ENCODE results near the gene SMTN. TPM values are rescaled to one million over a fixed set of nuclear protein-coding genes. Genes with fewer than 3 reads are reported as not detected.
A peak's percentile ranks its signal among the peaks of the same experiment; 100 is the strongest.
"Not testable (repeated sequence)": the region's sequence is repeated elsewhere in the genome, so short reads cannot be mapped to it uniquely, and the experiment has no call there.

The SMTN gene
- total RNA-seq, 1 experiment from 2014 or later: 68.8 TPM

DNA sequence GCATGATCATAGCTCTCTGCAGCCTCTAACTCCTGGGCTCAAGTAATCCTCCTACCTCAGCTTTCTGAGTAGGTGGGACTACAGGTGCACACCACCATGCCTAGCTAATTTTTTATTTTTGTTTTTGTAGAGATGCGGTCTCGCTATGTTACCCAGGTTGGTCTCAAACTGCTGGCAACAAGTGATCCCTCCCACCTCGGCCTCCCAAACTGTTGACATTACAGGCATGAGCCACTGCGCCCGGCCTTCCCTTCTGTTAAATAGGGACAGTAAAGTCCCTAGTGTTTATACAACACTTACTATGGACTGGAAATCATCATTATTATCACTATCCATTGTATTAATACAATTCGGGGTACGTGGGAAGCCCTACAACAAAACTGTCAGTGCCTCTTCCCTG, 13.6 kb downstream of the SMTN start:
- Histone ChIP-seq H4K20me1 (ENCODE audit: insufficient read depth) (no peaks in the 10 kb centered on the region; the same call in 1 of the 2 replicates), H3K9me3 (ENCODE audit: insufficient read depth, low read depth) (no peaks in the 10 kb centered on the region), H3K79me2 (ENCODE audit: low read depth) (no peaks in the 10 kb centered on the region), H3K4me3 (no peak overlapping the region), H2AFZ (no peak overlapping the region), H3K27me3 (ENCODE audit: insufficient read depth, low read depth) (no peaks in the 10 kb centered on the region), H3F3A (ENCODE audit: insufficient read depth, low read depth) (no peaks in the 10 kb centered on the region), H3K9me2 (ENCODE audit: insufficient read depth) (no peaks in the 10 kb centered on the region), H3K4me2 (no peak overlapping the region), H3K4me1 (replicated peaks; ENCODE audit: insufficient read depth) (no peaks in the 10 kb centered on the region), H3K27ac (no peak overlapping the region), H3K36me3 (ENCODE audit: low read depth) (no peaks in the 10 kb centered on the region)
- DNase-seq: no peak
- ChIA-PET POLR2A (ENCODE audit: unreplicated experiment) (no interaction called here), CTCF (interaction anchor here (0.8 kb wide), 1 partner anchor 13 kb away, joined by 3 read pairs; the partner anchor contains the start of gene SELENOM)
- intact Hi-C loops (cut with micrococcal nuclease; ENCODE audit: unreplicated experiment): no loop called here
- TF ChIP-seq, protein P1, sequence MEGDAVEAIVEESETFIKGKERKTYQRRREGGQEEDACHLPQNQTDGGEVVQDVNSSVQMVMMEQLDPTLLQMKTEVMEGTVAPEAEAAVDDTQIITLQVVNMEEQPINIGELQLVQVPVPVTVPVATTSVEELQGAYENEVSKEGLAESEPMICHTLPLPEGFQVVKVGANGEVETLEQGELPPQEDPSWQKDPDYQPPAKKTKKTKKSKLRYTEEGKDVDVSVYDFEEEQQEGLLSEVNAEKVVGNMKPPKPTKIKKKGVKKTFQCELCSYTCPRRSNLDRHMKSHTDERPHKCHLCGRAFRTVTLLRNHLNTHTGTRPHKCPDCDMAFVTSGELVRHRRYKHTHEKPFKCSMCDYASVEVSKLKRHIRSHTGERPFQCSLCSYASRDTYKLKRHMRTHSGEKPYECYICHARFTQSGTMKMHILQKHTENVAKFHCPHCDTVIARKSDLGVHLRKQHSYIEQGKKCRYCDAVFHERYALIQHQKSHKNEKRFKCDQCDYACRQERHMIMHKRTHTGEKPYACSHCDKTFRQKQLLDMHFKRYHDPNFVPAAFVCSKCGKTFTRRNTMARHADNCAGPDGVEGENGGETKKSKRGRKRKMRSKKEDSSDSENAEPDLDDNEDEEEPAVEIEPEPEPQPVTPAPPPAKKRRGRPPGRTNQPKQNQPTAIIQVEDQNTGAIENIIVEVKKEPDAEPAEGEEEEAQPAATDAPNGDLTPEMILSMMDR (conservative IDR thresholded peaks at IDR 0.05): no peak
- no TSS peak for BruUV-seq (replicated peaks)

DNA sequence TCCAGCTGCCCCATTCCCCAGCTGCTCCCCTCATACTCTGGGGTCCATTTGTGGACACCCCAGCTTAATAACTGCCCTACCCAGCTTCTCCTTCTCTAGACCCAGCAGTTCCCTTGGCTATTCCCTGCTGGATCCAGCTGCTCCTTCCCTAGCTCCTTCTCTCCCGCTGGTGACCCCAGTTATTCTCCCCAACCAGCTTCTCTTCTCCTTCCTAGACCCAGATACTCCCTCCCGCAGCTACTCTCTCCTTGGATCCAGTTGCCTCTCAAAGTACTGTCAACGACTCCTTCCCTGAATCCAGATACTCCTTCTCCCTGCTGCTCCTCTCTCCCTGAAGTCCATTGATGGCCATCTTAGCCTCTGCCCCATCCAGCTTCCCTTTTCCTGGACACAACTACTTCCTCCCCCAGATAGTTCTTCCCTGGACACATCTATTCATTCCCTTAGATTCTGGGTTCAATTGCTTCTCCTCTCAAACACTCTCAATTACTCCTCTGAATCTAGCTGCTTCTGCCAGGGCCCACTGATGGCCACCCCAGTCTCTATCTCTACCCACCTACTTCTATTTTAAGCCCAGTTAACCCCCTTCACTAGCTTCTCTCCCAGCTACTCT, 14.6 kb downstream of the SMTN start:
- no peaks in the 10 kb centered on the region for H3K27me3 ChIP-seq (ENCODE audit: insufficient read depth, low read depth)
- no peaks in the 10 kb centered on the region for H3K79me2 ChIP-seq (ENCODE audit: low read depth)
- no peaks in the 10 kb centered on the region for H3K4me1 ChIP-seq (replicated peaks; ENCODE audit: insufficient read depth)
- H4K20me1 ChIP-seq (ENCODE audit: insufficient read depth): no peaks in the 10 kb centered on the region
- TF ChIP-seq, protein P1 (conservative IDR thresholded peaks at IDR 0.05): no peak
- TF ChIP-seq EZH2 (IDR thresholded peaks at IDR 0.05; ENCODE audit: low read depth): no peak
- no peaks in the 10 kb centered on the region for H3F3A ChIP-seq (ENCODE audit: insufficient read depth, low read depth)
- H3K27ac ChIP-seq: no peak overlapping the region
- no peak overlapping the region for H3K4me2 ChIP-seq
- no peak overlapping the region for H2AFZ ChIP-seq
- POLR2A ChIA-PET (ENCODE audit: unreplicated experiment): no interaction called here
- H3K4me3 ChIP-seq: no peak overlapping the region
- no peaks in the 10 kb centered on the region for H3K36me3 ChIP-seq (ENCODE audit: low read depth)
- CTCF ChIA-PET: interaction anchor here (0.5 to 1.1 kb wide), 4 partner anchors 12 to 274 kb away, joined by 3 to 8 read pairs (median 5); partner anchors contain the start of gene SELENOM
- no peak for DNase-seq
- BruUV-seq (replicated peaks): no TSS peak
- intact Hi-C loops (cut with micrococcal nuclease; ENCODE audit: unreplicated experiment): no loop called here
- H3K9me3 ChIP-seq (ENCODE audit: insufficient read depth, low read depth): no peaks in the 10 kb centered on the region
- no peaks in the 10 kb centered on the region for H3K9me2 ChIP-seq (ENCODE audit: insufficient read depth)

DNA sequence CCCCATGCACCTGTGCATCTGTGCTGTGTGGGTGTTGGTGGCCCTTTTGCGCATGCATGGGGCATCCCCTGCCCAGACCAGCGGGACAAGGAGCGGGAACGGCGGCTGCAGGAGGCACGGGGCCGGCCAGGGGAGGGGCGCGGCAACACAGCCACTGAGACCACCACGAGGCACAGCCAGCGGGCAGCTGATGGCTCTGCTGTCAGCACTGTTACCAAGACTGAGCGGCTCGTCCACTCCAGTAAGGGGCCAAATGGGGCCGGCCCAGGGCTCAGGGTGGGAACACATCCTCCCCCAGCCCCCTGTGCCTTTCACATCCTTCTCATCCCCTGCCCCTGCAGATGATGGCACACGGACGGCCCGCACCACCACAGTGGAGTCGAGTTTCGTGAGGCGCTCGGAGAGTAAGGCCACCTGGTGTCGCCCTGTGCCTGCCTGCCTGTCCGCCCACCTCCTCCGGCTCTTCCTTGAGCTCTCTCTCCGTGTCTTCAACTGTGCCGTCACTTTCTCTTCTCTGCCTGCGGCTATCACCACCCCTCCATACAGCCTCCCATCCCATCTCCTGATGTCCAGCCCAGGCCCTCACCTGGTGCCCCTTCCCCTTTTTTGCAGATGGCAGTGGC, 15.7 kb downstream of the SMTN start:
- Histone ChIP-seq H3K4me3 (no peak overlapping the region), H2AFZ (no peak overlapping the region), H3K9me2 (ENCODE audit: insufficient read depth) (no peaks in the 10 kb centered on the region), H4K20me1 (ENCODE audit: insufficient read depth) (no peaks in the 10 kb centered on the region), H3K9me3 (ENCODE audit: insufficient read depth, low read depth) (no peaks in the 10 kb centered on the region), H3K4me2 (no peak overlapping the region), H3F3A (ENCODE audit: insufficient read depth, low read depth) (peaks cover 9% of the 10 kb centered on the region; the same call in 1 of the 2 replicates), H3K27me3 (ENCODE audit: insufficient read depth, low read depth) (no peaks in the 10 kb centered on the region), H3K27ac (no peak overlapping the region), H3K36me3 (ENCODE audit: low read depth) (no peaks in the 10 kb centered on the region), H3K79me2 (ENCODE audit: low read depth) (no peaks in the 10 kb centered on the region), H3K4me1 (replicated peaks; ENCODE audit: insufficient read depth) (peaks cover 2% of the 10 kb centered on the region)
- ChIA-PET POLR2A (ENCODE audit: unreplicated experiment) (interaction anchor here (0.6 kb wide), 1 partner anchor 130 kb away, joined by 7 read pairs; no protein-coding TSS in a partner anchor), CTCF (no interaction called here)
- DNase-seq: peak in 1 of 2 experiments; percentile 5
- BruUV-seq (replicated peaks): no TSS peak
- TF ChIP-seq, protein P1 (conservative IDR thresholded peaks at IDR 0.05): no peak
- no peak for TF ChIP-seq EZH2 (IDR thresholded peaks at IDR 0.05; ENCODE audit: low read depth)
- intact Hi-C loops (cut with micrococcal nuclease; ENCODE audit: unreplicated experiment): no loop called here

DNA sequence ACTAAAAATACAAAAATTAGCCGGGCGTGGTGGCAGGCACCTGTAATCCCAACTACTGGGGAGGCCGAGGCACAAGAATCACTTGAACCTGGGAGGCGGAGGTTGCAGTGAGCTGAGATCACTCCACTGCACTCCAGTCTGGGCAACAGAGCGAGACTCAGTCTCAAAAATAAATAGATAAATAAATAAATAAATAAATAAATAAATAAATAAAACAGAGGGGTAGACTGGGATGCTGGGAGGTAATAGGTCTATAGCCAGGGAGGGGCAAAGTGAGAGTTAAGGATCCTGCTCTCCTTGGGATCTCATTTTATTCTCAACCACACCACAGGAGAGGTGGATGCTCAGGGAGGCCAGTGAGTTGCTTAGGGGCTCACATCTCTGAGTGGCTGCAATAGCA, 16.4 kb downstream of the SMTN start:
- not testable (repeated sequence) for H3K4me2 ChIP-seq; H3K9me2 ChIP-seq (ENCODE audit: insufficient read depth)

More for the DNA sequence above, 16.4 kb downstream of the SMTN start:
- H3K79me2 ChIP-seq (ENCODE audit: low read depth); H3K4me3 ChIP-seq; intact Hi-C loops (cut with micrococcal nuclease; ENCODE audit: unreplicated experiment); H3K27ac ChIP-seq; CTCF ChIA-PET; H2AFZ ChIP-seq; H3K27me3 ChIP-seq (ENCODE audit: insufficient read depth, low read depth); H4K20me1 ChIP-seq (ENCODE audit: insufficient read depth); BruUV-seq (replicated peaks); H3K4me1 ChIP-seq (replicated peaks; ENCODE audit: insufficient read depth); H3K36me3 ChIP-seq (ENCODE audit: low read depth); H3K9me3 ChIP-seq (ENCODE audit: insufficient read depth, low read depth): not testable (repeated sequence)
- H3F3A ChIP-seq (ENCODE audit: insufficient read depth, low read depth): peaks cover 17% of the 10 kb centered on the region
- peak in 1 of 2 experiments; percentile 31 for DNase-seq
- POLR2A ChIA-PET (ENCODE audit: unreplicated experiment): interaction anchor here (0.7 kb wide), 1 partner anchor 693 kb away, joined by 3 read pairs; no protein-coding TSS in a partner anchor
